H1 (cell line): Measurements from ENCODE around the gene APP.

Experiments
- CTCF ChIP-seq, 3 experiments: IDR thresholded peaks; 1 replicate in 2 of 3; 2 replicates in 1 of 3; pipeline versions ENCODE4 v1.5.1 to v1.6.1; 2011; ENCODE audit warnings: low read length in 3 of 3, mild to moderate bottlenecking in 3 of 3, inconsistent platforms in 2 of 3, low read depth in 1 of 3, moderate library complexity in 1 of 3; ENCODE audit not compliant: insufficient read depth in 1 of 3; ENCODE audit errors: control extremely low read depth in 1 of 3
- EZH2 ChIP-seq: fragments of 200-600 bp; sonication (generic); IDR thresholded peaks from 2 replicates; pipeline ENCODE4 v1.7.1; 2012; ENCODE audit warnings: low read depth, mild to moderate bottlenecking, moderate library complexity, low read length, inconsistent platforms; ENCODE audit not compliant: severe bottlenecking
- HDAC2 ChIP-seq, 2 experiments: fragments of 300-600 bp in 1 of 2; sonication (generic) in 1 of 2; IDR thresholded peaks; 2 replicates each; pipeline ENCODE4 v1.6.1; 2011 to 2012; ENCODE audit warnings: low read depth in 2 of 2, low read length in 2 of 2, mild to moderate bottlenecking in 2 of 2, moderate library complexity in 2 of 2, borderline replicate concordance in 1 of 2, inconsistent platforms in 1 of 2
- RFX5 ChIP-seq: IDR thresholded peaks from 2 replicates; pipeline ENCODE4 v1.6.1; 2011; ENCODE audit warnings: low read depth, low read length, improper control_type of control experiment, borderline replicate concordance
- RNF2 ChIP-seq: fragments of 200-900, 300-1000 bp; sonication (generic); IDR thresholded peaks from 2 replicates; pipeline ENCODE4 v1.7.1; 2016; ENCODE audit warnings: borderline replicate concordance, low read depth, mild to moderate bottlenecking, antibody characterized with exemption, low read length; ENCODE audit not compliant: poor library complexity, severe bottlenecking; ENCODE audit errors: missing control alignments
- SIN3A ChIP-seq, 2 experiments: IDR thresholded peaks in 1 of 2; conservative IDR thresholded peaks in 1 of 2; 2 replicates each; pipeline ENCODE4 v1.6.1; 2011 to 2012; ENCODE audit warnings: low read length in 2 of 2, improper control_type of control experiment in 1 of 2, low read depth in 1 of 2, mild to moderate bottlenecking in 1 of 2
- SP1 ChIP-seq: IDR thresholded peaks from 2 replicates; pipeline ENCODE4 v1.6.1; 2011; ENCODE audit warnings: low read depth, low read length
- TCF12 ChIP-seq: IDR thresholded peaks from 2 replicates; pipeline ENCODE4 v1.6.1; 2011; ENCODE audit warnings: low read depth, mild to moderate bottlenecking, low read length

- TF ChIP-seq SIN3A (conservative IDR thresholded peaks at IDR 0.05 in 1 of 2, IDR thresholded peaks at IDR 0.05 in 1 of 2; ENCODE audit: low read depth in 1 of 2, low read length in 2 of 2) (no peak), HDAC2 (IDR thresholded peaks at IDR 0.05; ENCODE audit: borderline replicate concordance in 1 of 2, low read depth in 2 of 2, low read length in 2 of 2) (no peak), EZH2 (no peak), RNF2 (no peak), TCF12 (no peak), SP1 (no peak), RFX5 (no peak), CTCF (IDR thresholded peaks at IDR 0.05; ENCODE audit: control extremely low read depth in 1 of 3, insufficient read depth in 1 of 3, low read depth in 1 of 3, low read length in 3 of 3) (no peak)
Measured at GRCh38 chr21:25908495-25908894, 262.1 kb downstream of the APP start.
